Ovary (tissue), 3 donors: Measurements from ENCODE around the gene ZNF107.
A peak's percentile ranks its signal among the peaks of the same experiment; 100 is the strongest.

ENCODE experiments used
- EP300 ChIP-seq: sonication (generic); formaldehyde crosslinking; IDR thresholded peaks from one replicate; pipeline ENCODE4 v1.6.1; 2017; ENCODE audit warnings: antibody characterized with exemption
- POLR2A ChIP-seq: fragments of 450-650 bp; IDR thresholded peaks from one replicate; pipeline ENCODE4 v1.6.1; 2017; ENCODE audit warnings: antibody characterized with exemption, mild to moderate bottlenecking, moderate library complexity
- TF ChIP-seq, protein P1 (sequence below), 3 donors: fragments of 450-650 bp in 2 of 3; fragments of 200-600 bp in 1 of 3; IDR thresholded peaks; one replicate each; pipeline versions ENCODE4 v1.5.1 to v1.8.0; 2016 to 2022; ENCODE audit warnings: antibody characterized with exemption in 3 of 3, mild to moderate bottlenecking in 1 of 3
- donor health status: DM: no; HTN: no; CAD: no.

DNA sequence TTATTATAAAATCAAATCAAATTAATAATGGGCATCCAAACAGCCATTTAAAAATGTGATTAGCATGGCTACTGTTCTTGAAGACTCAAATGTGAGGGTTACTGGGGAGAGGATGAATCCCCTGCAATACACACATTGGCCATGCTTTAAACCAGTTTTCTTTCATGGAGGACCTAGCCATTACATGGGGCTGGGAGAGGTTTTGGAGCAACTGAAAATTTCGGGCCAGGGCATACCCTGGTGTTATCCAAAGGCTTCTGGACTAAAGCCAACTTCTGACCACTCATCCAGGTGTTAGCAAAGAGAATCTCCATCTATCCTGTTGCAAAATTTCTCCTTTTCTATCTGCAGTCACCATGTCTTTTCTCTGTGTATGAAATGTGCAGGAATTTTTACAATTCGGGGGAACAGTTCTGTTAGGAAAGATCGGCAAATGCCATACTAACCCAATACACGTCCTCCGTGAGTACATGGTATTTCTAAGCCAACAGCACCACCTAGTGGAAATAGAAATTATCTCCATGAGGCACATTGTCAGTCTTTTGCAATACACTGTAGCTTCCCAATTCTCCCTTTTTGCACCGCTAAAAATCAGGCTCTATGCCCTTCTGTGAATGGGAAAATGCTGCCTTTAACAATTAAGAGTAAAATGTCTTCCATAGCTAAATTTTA is 47.0 kb upstream of the ZNF107 start:
- TF ChIP-seq, protein P1, sequence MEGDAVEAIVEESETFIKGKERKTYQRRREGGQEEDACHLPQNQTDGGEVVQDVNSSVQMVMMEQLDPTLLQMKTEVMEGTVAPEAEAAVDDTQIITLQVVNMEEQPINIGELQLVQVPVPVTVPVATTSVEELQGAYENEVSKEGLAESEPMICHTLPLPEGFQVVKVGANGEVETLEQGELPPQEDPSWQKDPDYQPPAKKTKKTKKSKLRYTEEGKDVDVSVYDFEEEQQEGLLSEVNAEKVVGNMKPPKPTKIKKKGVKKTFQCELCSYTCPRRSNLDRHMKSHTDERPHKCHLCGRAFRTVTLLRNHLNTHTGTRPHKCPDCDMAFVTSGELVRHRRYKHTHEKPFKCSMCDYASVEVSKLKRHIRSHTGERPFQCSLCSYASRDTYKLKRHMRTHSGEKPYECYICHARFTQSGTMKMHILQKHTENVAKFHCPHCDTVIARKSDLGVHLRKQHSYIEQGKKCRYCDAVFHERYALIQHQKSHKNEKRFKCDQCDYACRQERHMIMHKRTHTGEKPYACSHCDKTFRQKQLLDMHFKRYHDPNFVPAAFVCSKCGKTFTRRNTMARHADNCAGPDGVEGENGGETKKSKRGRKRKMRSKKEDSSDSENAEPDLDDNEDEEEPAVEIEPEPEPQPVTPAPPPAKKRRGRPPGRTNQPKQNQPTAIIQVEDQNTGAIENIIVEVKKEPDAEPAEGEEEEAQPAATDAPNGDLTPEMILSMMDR (IDR thresholded peaks at IDR 0.05): peak in 2 of 3 donors; percentile 11 to 44
- TF ChIP-seq POLR2A (no peak), EP300 (no peak)
